ENCODE measurements around the gene PANK2.

- TF ChIP-seq CTCF (IDR thresholded peaks at IDR 0.05; ENCODE audit: low read length) (no peak), EZH2 (IDR thresholded peaks at IDR 0.05; ENCODE audit: borderline replicate concordance, low read length) (no peak)
Observed at GRCh38 chr20:3931664-3932063, 42.5 kb downstream of the PANK2 start.
